ENCODE measurements around the gene CARMIL3. TPM values are rescaled to one million over a fixed set of nuclear protein-coding genes. Genes with fewer than 3 reads are reported as not detected.

Gene CARMIL3
- total RNA-seq, 4 donors from 2014 or later, result 0.63 to 1.3 (median 0.99) TPM

- intact Hi-C loops (cut with DNase I), result no loop called here
- Histone ChIP-seq H3K36me3 (no peaks in the 10 kb centered on the region), H3K4me3 (replicated peaks in 1 of 3) (no peak overlapping the region), H3K9me3 (no peaks in the 10 kb centered on the region), H3K27ac (no peak overlapping the region), H3K4me1 (peaks cover 7 to 15% of the 10 kb centered on the region in 2 donors), H3K27me3 (no peaks in the 10 kb centered on the region)
- no peak for TF ChIP-seq CTCF (IDR thresholded peaks at IDR 0.05)
- no peak for TF ChIP-seq POLR2A (IDR thresholded peaks at IDR 0.05)
- DNase-seq, result no peak
- WGBS, 2 donors, result 90 to 94% methylated on average over 3 of the region's 3 CpGs
Measured at GRCh38 chr14:24083462-24083861, 31.7 kb downstream of the CARMIL3 start.

GRCh38 chr14:24084440-24084839 lies 32.6 kb downstream of the CARMIL3 start:
- H3K36me3 ChIP-seq, result no peaks in the 10 kb centered on the region
- no peaks in the 10 kb centered on the region for H3K27me3 ChIP-seq
- no peak overlapping the region for H3K4me3 ChIP-seq (replicated peaks in 1 of 3)
- H3K27ac ChIP-seq, result no peak overlapping the region
- TF ChIP-seq POLR2A (IDR thresholded peaks at IDR 0.05) (no peak), CTCF (IDR thresholded peaks at IDR 0.05) (no peak)
- no peaks in the 10 kb centered on the region for H3K9me3 ChIP-seq
- DNase-seq, result no peak
- peaks cover 7 to 15% of the 10 kb centered on the region in 2 donors for H3K4me1 ChIP-seq
- 88% methylated on average over 2 of the region's 2 CpGs for WGBS, 2 donors
- intact Hi-C loops (cut with DNase I), result no loop called here

GRCh38 chr14:24085215-24085614 lies 33.4 kb downstream of the CARMIL3 start:
- H3K27me3 ChIP-seq, result no peaks in the 10 kb centered on the region
- H3K9me3 ChIP-seq, result no peaks in the 10 kb centered on the region
- H3K36me3 ChIP-seq, result no peaks in the 10 kb centered on the region
- no peak for DNase-seq
- H3K27ac ChIP-seq, result no peak overlapping the region
- WGBS, 2 donors, result 95% methylated on average over 3 of the region's 3 CpGs
- intact Hi-C loops (cut with DNase I), result no loop called here
- TF ChIP-seq CTCF (IDR thresholded peaks at IDR 0.05) (no peak), POLR2A (IDR thresholded peaks at IDR 0.05) (no peak)
- H3K4me3 ChIP-seq (replicated peaks in 1 of 3), result no peak overlapping the region
- peaks cover 7 to 15% of the 10 kb centered on the region in 2 donors for H3K4me1 ChIP-seq

- intact Hi-C loops (cut with DNase I), result no loop called here
- WGBS, 2 donors, result 72 to 80% methylated on average over 3 of the region's 3 CpGs
- H3K9me3 ChIP-seq, result no peaks in the 10 kb centered on the region
- DNase-seq, result no peak
- peaks cover 0 to 9% of the 10 kb centered on the region in 2 donors for H3K4me1 ChIP-seq
- H3K36me3 ChIP-seq, result no peaks in the 10 kb centered on the region
- TF ChIP-seq CTCF (IDR thresholded peaks at IDR 0.05) (no peak), POLR2A (IDR thresholded peaks at IDR 0.05) (no peak)
- H3K27ac ChIP-seq, result no peak overlapping the region
- no peak overlapping the region for H3K4me3 ChIP-seq (replicated peaks in 1 of 3)
- no peaks in the 10 kb centered on the region for H3K27me3 ChIP-seq
Measured at GRCh38 chr14:24086193-24086955, 34.6 kb downstream of the CARMIL3 start.

- TF ChIP-seq POLR2A (IDR thresholded peaks at IDR 0.05) (no peak), CTCF (IDR thresholded peaks at IDR 0.05) (no peak)
- Histone ChIP-seq H3K4me1 (peaks cover 0 to 3% of the 10 kb centered on the region in 2 donors), H3K27ac (no peak overlapping the region), H3K4me3 (replicated peaks in 1 of 3) (no peak overlapping the region), H3K9me3 (no peaks in the 10 kb centered on the region), H3K27me3 (no peaks in the 10 kb centered on the region), H3K36me3 (no peaks in the 10 kb centered on the region)
- 92 to 93% methylated on average over 1 of the region's 1 CpG for WGBS, 2 donors
- no peak for DNase-seq
- intact Hi-C loops (cut with DNase I), result no loop called here
Measured at GRCh38 chr14:24087004-24087403, 35.2 kb downstream of the CARMIL3 start.

Measured in thyroid gland (tissue), 4 donors.